HepG2 (cell line): ENCODE results near the gene SEC14L1. TPM values are rescaled to one million over a fixed set of nuclear protein-coding genes. Genes with fewer than 3 reads are reported as not detected.

ENCODE experiments used
- ARID2 ChIP-seq: sonication (generic); formaldehyde crosslinking; IDR thresholded peaks from 2 replicates; pipeline ENCODE4 v1.8.1; 2022; ENCODE audit warnings: mild to moderate bottlenecking, missing genetic modification reagents, borderline replicate concordance
- CEBPB ChIP-seq: IDR thresholded peaks from 2 replicates; pipeline ENCODE4 v1.6.1; 2011; ENCODE audit warnings: low read depth, low read length, improper control_type of control experiment, borderline replicate concordance
- CERS6 ChIP-seq: sonication (generic); formaldehyde crosslinking; IDR thresholded peaks from 2 replicates; pipeline ENCODE4 v1.5.0; 2020; ENCODE audit warnings: missing genetic modification reagents
- IRF2 ChIP-seq: IDR thresholded peaks from 2 replicates; pipeline ENCODE4 v1.6.1; 2018; ENCODE audit warnings: missing genetic modification reagents, missing compliant biosample characterization
- LRRFIP1 ChIP-seq: sonication (generic); formaldehyde crosslinking; conservative IDR thresholded peaks from 2 replicates; pipeline ENCODE4 v1.4.0; 2020; ENCODE audit warnings: missing genetic modification reagents
- POLR2A ChIP-seq, 2 experiments: IDR thresholded peaks; 2 replicates each; pipeline ENCODE4 v1.6.1; 2011; ENCODE audit warnings: low read depth in 2 of 2, low read length in 2 of 2, mild to moderate bottlenecking in 1 of 2, moderate library complexity in 1 of 2; ENCODE audit not compliant: insufficient read depth in 1 of 2
- SMAD9 ChIP-seq: sonication (generic); formaldehyde crosslinking; IDR thresholded peaks from 2 replicates; pipeline ENCODE4 v1.5.1; 2020; ENCODE audit warnings: mild to moderate bottlenecking, missing genetic modification reagents
- SRY ChIP-seq: sonication (generic); formaldehyde crosslinking; IDR thresholded peaks from 2 replicates; pipeline ENCODE4 v1.8.0; 2022; ENCODE audit warnings: mild to moderate bottlenecking, missing genetic modification reagents
- TP53 ChIP-seq: sonication (generic); formaldehyde crosslinking; conservative IDR thresholded peaks from 2 replicates; pipeline ENCODE4 v1.4.0; 2020; ENCODE audit warnings: missing genetic modification reagents
- ZKSCAN8 ChIP-seq: IDR thresholded peaks from 2 replicates; pipeline ENCODE4 v1.6.1; 2016; ENCODE audit warnings: borderline replicate concordance, missing genetic modification reagents, missing compliant biosample characterization
- ZNF17 ChIP-seq: sonication (generic); formaldehyde crosslinking; IDR thresholded peaks from 2 replicates; pipeline ENCODE4 v1.5.0; 2020; ENCODE audit warnings: mild to moderate bottlenecking, missing genetic modification reagents
- ZNF282 ChIP-seq: fragments of 450-650 bp; IDR thresholded peaks from 2 replicates; pipeline ENCODE4 v1.6.1; 2018; ENCODE audit not compliant: partially characterized antibody
- ZNF451 ChIP-seq: sonication (generic); formaldehyde crosslinking; IDR thresholded peaks from 2 replicates; pipeline ENCODE4 v1.5.0; 2020; ENCODE audit warnings: mild to moderate bottlenecking, missing genetic modification reagents
- ZNF564 ChIP-seq: sonication (generic); formaldehyde crosslinking; IDR thresholded peaks from 2 replicates; pipeline ENCODE4 v1.8.1; 2023; ENCODE audit warnings: mild to moderate bottlenecking, missing genetic modification reagents
- ZNF605 ChIP-seq: sonication (generic); formaldehyde crosslinking; IDR thresholded peaks from 2 replicates; pipeline ENCODE4 v1.8.0; 2022; ENCODE audit warnings: mild to moderate bottlenecking, missing genetic modification reagents
- ZNF619 ChIP-seq: sonication (generic); formaldehyde crosslinking; IDR thresholded peaks from 2 replicates; pipeline ENCODE4 v1.4.0; 2020; ENCODE audit warnings: mild to moderate bottlenecking, missing genetic modification reagents
- ZNF777 ChIP-seq: sonication (generic); formaldehyde crosslinking; IDR thresholded peaks from 2 replicates; pipeline ENCODE4 v1.4.0; 2020; ENCODE audit warnings: missing genetic modification reagents
- ZSCAN30 ChIP-seq: sonication (generic); formaldehyde crosslinking; IDR thresholded peaks from 2 replicates; pipeline ENCODE4 v1.5.0; 2020; ENCODE audit warnings: mild to moderate bottlenecking, missing genetic modification reagents
- polyA plus RNA-seq, 8 experiments: library from polyadenylated mRNA; depleted of rRNA in 3 of 8; stranded (reverse) in 7 of 8; unstranded in 1 of 8; fragments of >200 nt; fragmentation: Illumina TruSeq in 4 of 8; extraction: Trizol in 4 of 8; gene quantifications; 2 replicates each; pipeline versions ENCODE4 v1.2.1 to v1.2.3, GENCODE V29; 2011 to 2016; ENCODE audit warnings: low read depth in 4 of 8, missing spikeins in 1 of 8, mixed read lengths in 1 of 8; ENCODE audit not compliant: insufficient read depth in 1 of 8
- total RNA-seq, 5 experiments: library from RNA; depleted of rRNA; stranded (reverse); fragments of >200 nt; fragmentation: Illumina TruSeq; extraction: Trizol; gene quantifications; 2 replicates each; pipeline ENCODE4 v1.2.3, GENCODE V29; 2016; ENCODE audit warnings: low read depth in 1 of 5
- TF ChIP-seq, protein P1 (sequence below): sonication (generic); formaldehyde crosslinking; IDR thresholded peaks from 2 replicates; pipeline ENCODE4 v1.5.0; 2020; ENCODE audit warnings: missing genetic modification reagents
- TF ChIP-seq, protein P2 (sequence below): sonication (generic); formaldehyde crosslinking; conservative IDR thresholded peaks from 2 replicates; pipeline ENCODE4 v1.8.0; 2022; ENCODE audit warnings: mild to moderate bottlenecking, moderate library complexity, missing genetic modification reagents
- TF ChIP-seq, protein P3 (sequence below): sonication (generic); formaldehyde crosslinking; IDR thresholded peaks from 2 replicates; pipeline ENCODE4 v1.5.0; 2020; ENCODE audit warnings: mild to moderate bottlenecking, missing genetic modification reagents, borderline replicate concordance

Gene SEC14L1
- total and polyA plus RNA-seq, 2 of the 13 experiments (the other 11 are each of a cell fraction or from before 2014, with no cell fraction given), result 26.3 to 43.9 TPM

DNA sequence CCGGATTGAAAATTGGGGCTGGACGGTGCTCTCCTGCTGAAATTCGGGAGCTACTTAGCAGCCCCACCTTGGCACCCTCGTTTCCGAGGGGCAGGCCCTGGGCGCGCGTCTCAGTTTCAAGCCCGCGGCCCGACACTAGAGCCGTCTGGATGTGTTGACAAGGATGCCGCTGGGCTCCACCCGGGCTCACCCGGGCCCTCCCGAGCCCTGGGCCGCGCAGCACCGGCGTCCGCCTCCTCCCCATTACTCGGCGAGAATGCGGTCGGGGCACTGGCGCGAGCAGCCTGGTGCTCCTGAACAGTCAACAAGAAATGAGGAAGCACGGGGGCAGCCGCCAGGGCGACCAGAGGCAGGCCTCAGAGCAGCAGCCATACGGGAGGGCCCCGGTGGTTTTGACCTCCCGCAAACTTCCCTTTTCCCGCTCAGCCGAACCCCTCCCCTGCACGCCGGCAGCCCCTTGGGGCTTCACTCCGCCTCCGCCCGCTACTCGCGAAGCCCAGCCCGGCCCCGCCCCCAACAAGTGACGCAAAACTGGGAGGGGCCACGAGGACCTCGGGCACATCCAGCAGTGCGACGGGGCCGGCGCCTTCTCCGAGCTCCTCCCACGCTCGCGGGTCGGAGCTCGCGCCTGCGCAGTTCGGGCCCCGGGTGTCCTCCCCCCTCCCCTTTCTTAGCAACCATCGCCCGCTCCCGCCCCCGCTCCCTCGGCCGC lies 447 bp upstream of the SEC14L1 start (continued):
- TF ChIP-seq LRRFIP1, result no peak
- TF ChIP-seq ZNF282, result no peak
- TF ChIP-seq ZNF605 (CRISPR knock-in tag), result no peak; the same call in 1 of the 2 replicates
- TF ChIP-seq ZNF451 (CRISPR knock-in tag), result peak; percentile 73; the same call in 1 of the 2 replicates
- peak; percentile 60; the same call in 1 of the 2 replicates for TF ChIP-seq IRF2 (CRISPR knock-in tag)
- no peak for TF ChIP-seq ZNF619 (CRISPR knock-in tag)
- peak; percentile 92 to 96 for TF ChIP-seq POLR2A (IDR thresholded peaks at IDR 0.05; ENCODE audit: insufficient read depth in 1 of 2, low read depth in 2 of 2, low read length in 2 of 2)
- peak; percentile 98 for TF ChIP-seq ARID2 (CRISPR knock-in tag)
- no peak for TF ChIP-seq ZNF17 (CRISPR knock-in tag)
- TF ChIP-seq ZNF777 (CRISPR knock-in tag), result peak; percentile 59
- TF ChIP-seq, protein P1, sequence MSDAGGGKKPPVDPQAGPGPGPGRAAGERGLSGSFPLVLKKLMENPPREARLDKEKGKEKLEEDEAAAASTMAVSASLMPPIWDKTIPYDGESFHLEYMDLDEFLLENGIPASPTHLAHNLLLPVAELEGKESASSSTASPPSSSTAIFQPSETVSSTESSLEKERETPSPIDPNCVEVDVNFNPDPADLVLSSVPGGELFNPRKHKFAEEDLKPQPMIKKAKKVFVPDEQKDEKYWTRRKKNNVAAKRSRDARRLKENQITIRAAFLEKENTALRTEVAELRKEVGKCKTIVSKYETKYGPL (CRISPR knock-in tag), result 0 out of 2 replicates have a peak, but pooled peaks have one; percentile 27
- peak; percentile 81; the same call in 1 of the 2 replicates for TF ChIP-seq ZKSCAN8 (CRISPR knock-in tag)
- no peak for TF ChIP-seq ZSCAN30 (CRISPR knock-in tag)
- TF ChIP-seq ZNF564 (CRISPR knock-in tag), result peak; percentile 79; the same call in 1 of the 2 replicates
- peak; percentile 79; the same call in 1 of the 2 replicates for TF ChIP-seq CEBPB
- TF ChIP-seq SRY (CRISPR knock-in tag), result no peak; the same call in 1 of the 2 replicates
- TF ChIP-seq TP53 (CRISPR knock-in tag), result no peak; the same call in 1 of the 2 replicates
- TF ChIP-seq, protein P2, sequence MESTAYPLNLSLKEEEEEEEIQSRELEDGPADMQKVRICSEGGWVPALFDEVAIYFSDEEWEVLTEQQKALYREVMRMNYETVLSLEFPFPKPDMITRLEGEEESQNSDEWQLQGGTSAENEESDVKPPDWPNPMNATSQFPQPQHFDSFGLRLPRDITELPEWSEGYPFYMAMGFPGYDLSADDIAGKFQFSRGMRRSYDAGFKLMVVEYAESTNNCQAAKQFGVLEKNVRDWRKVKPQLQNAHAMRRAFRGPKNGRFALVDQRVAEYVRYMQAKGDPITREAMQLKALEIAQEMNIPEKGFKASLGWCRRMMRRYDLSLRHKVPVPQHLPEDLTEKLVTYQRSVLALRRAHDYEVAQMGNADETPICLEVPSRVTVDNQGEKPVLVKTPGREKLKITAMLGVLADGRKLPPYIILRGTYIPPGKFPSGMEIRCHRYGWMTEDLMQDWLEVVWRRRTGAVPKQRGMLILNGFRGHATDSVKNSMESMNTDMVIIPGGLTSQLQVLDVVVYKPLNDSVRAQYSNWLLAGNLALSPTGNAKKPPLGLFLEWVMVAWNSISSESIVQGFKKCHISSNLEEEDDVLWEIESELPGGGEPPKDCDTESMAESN, result peak; percentile 93
- TF ChIP-seq CERS6 (CRISPR knock-in tag), result no peak
- TF ChIP-seq, protein P3, sequence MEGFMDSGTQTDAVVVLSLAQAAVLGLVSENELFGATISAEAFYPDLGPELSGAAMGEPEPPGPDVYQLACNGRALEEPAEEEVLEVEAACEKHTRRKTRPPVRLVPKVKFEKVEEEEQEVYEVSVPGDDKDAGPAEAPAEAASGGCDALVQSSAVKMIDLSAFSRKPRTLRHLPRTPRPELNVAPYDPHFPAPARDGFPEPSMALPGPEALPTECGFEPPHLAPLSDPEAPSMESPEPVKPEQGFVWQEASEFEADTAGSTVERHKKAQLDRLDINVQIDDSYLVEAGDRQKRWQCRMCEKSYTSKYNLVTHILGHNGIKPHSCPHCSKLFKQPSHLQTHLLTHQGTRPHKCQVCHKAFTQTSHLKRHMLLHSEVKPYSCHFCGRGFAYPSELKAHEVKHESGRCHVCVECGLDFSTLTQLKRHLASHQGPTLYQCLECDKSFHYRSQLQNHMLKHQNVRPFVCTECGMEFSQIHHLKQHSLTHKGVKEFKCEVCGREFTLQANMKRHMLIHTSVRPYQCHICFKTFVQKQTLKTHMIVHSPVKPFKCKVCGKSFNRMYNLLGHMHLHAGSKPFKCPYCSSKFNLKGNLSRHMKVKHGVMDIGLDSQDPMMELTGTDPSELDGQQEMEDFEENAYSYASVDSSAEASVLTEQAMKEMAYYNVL, result peak; percentile 68
- no peak for TF ChIP-seq SMAD9
